Measurements from ENCODE around the gene SLF1.

- TF ChIP-seq CTCF (IDR thresholded peaks at IDR 0.05; ENCODE audit: insufficient read depth, low read depth, low read length) (no peak), EZH2 (IDR thresholded peaks at IDR 0.05; ENCODE audit: insufficient read depth, low read length) (no peak)
Observed at GRCh38 chr5:94618493-94619328, at the start of gene SLF1, which contains the start of gene KIAA0825.
